Trophoblast cell (in vitro differentiated cells and primary cell): ENCODE data around the gene FKBP5.
"Not testable (repeated sequence)": the region's sequence is repeated elsewhere in the genome, so short reads cannot be mapped to it uniquely, and the experiment has no call there.

ENCODE experiments used
- DNase-seq, 2 donors: peaks; one replicate each; pipeline ENCODE4 v3.0.0-alpha.2; 2016
- H2AFZ ChIP-seq: 2 replicates; pipeline ENCODE4 v1.6.1; 2013; ENCODE audit warnings: low read length, moderate library complexity, mild to moderate bottlenecking; ENCODE audit not compliant: insufficient read depth, poor library complexity
- H2AK5ac ChIP-seq: 2 replicates; pipeline ENCODE4 v1.6.1; 2013; ENCODE audit warnings: mild to moderate bottlenecking, low read length
- H2BK120ac ChIP-seq: 2 replicates; pipeline ENCODE4 v1.6.1; 2013; ENCODE audit warnings: low read length, mild to moderate bottlenecking, moderate library complexity; ENCODE audit not compliant: insufficient read depth, poor library complexity
- H2BK12ac ChIP-seq: 2 replicates; pipeline ENCODE4 v1.6.1; 2013; ENCODE audit warnings: mild to moderate bottlenecking, low read length, moderate library complexity
- H2BK5ac ChIP-seq: 2 replicates; pipeline ENCODE4 v1.6.1; 2013; ENCODE audit warnings: low read length, low read depth, moderate library complexity, mild to moderate bottlenecking; ENCODE audit not compliant: poor library complexity
- H3K14ac ChIP-seq: 2 replicates; pipeline ENCODE4 v1.6.1; 2013; ENCODE audit warnings: mild to moderate bottlenecking, low read length
- H3K18ac ChIP-seq: 2 replicates; pipeline ENCODE4 v1.6.1; 2013; ENCODE audit warnings: mild to moderate bottlenecking, low read length
- H3K23ac ChIP-seq: 2 replicates; pipeline ENCODE4 v1.6.1; 2013; ENCODE audit warnings: low read length
- H3K27ac ChIP-seq: 2 replicates; pipeline ENCODE4 v1.5.1; 2013; ENCODE audit warnings: low read depth, mild to moderate bottlenecking, inconsistent platforms, low read length, moderate library complexity
- H3K27me3 ChIP-seq: 2 replicates; pipeline ENCODE4 v1.6.1; 2013; ENCODE audit warnings: inconsistent platforms, mild to moderate bottlenecking, low read length, moderate library complexity; ENCODE audit not compliant: insufficient read depth
- H3K36me3 ChIP-seq, 2 experiments: 1 replicate in 1 of 2; 2 replicates in 1 of 2; pipeline ENCODE4 v1.6.1; 2013; ENCODE audit warnings: low read length in 2 of 2, mild to moderate bottlenecking in 2 of 2, moderate library complexity in 1 of 2; ENCODE audit not compliant: insufficient read depth in 2 of 2, control insufficient read depth in 1 of 2
- H3K4ac ChIP-seq: 2 replicates; pipeline ENCODE4 v1.6.1; 2013; ENCODE audit warnings: low read depth, mild to moderate bottlenecking, low read length, moderate library complexity
- H3K4me1 ChIP-seq, 2 experiments: 1 replicate in 1 of 2; 2 replicates in 1 of 2; pipeline ENCODE4 v1.6.1; 2013; ENCODE audit warnings: low read length in 2 of 2, mild to moderate bottlenecking in 2 of 2, moderate library complexity in 1 of 2; ENCODE audit not compliant: insufficient read depth in 2 of 2, control insufficient read depth in 1 of 2
- H3K4me2 ChIP-seq: 2 replicates; pipeline ENCODE4 v1.6.1; 2013; ENCODE audit warnings: inconsistent platforms, mild to moderate bottlenecking, low read length, moderate library complexity
- H3K4me3 ChIP-seq: 2 replicates; pipeline ENCODE4 v1.5.1; 2013; ENCODE audit warnings: mild to moderate bottlenecking, low read depth, low read length, inconsistent platforms
- H3K79me1 ChIP-seq: one replicate; pipeline ENCODE4 v1.6.1; 2013; ENCODE audit warnings: low read length
- H3K79me2 ChIP-seq: 2 replicates; pipeline ENCODE4 v1.6.1; 2013; ENCODE audit warnings: low read length, mild to moderate bottlenecking; ENCODE audit not compliant: control insufficient read depth, insufficient read depth, poor library complexity
- H3K9ac ChIP-seq: 2 replicates; pipeline ENCODE4 v1.6.1; 2013; ENCODE audit warnings: mild to moderate bottlenecking, low read length
- H3K9me3 ChIP-seq: 2 replicates; pipeline ENCODE4 v1.6.1; 2013; ENCODE audit warnings: low read depth, mild to moderate bottlenecking, control low read depth, inconsistent platforms, low read length; ENCODE audit not compliant: insufficient read depth
- H4K12ac ChIP-seq: 2 replicates; pipeline ENCODE4 v1.6.1; 2013; ENCODE audit warnings: low read depth, mild to moderate bottlenecking, low read length, moderate library complexity
- H4K8ac ChIP-seq: 2 replicates; pipeline ENCODE4 v1.6.1; 2013; ENCODE audit warnings: low read depth, mild to moderate bottlenecking, low read length, moderate library complexity
- H4K91ac ChIP-seq: one replicate; pipeline ENCODE4 v1.6.1; 2013; ENCODE audit warnings: low read depth, mild to moderate bottlenecking, low read length, moderate library complexity
- WGBS: extraction: QIAGEN DNeasy Blood & Tissue Kit; methylation state at CpG from one replicate; pipeline ENCODE4 v1.1.7; 2013; ENCODE audit warnings: missing lambda C conversion rate; ENCODE audit not compliant: insufficient read length, insufficient coverage; ENCODE audit errors: extremely low coverage; 5-methylcytosine and 5-hydroxymethylcytosine counted together

FKBP5 gene

DNA sequence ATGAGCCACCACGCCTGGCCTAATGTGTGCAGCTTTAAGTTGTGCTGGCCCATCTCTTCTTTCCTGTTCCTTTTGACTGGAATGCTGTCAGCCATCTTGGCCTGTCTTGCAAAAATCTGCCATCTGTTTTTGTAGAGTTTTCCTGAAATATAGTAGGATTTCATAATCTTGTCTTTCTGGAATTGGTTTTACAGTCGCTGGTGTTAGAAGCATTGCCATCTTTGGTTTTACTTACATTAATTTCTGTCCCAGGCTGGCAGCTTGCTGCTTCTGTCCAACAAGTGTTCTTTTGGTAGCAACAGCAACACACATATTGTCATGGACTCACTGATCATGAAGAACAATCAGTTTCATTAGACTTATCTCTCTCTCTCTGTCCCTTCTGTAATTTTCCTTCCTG lies 146.9 kb downstream of the FKBP5 start:
- no peak overlapping the region for H4K12ac ChIP-seq
- H3K27me3 ChIP-seq = no peaks in the 10 kb centered on the region
- no peak overlapping the region for H2BK12ac ChIP-seq
- H2BK120ac ChIP-seq = no peak overlapping the region
- H3K36me3 ChIP-seq = no peaks in the 10 kb centered on the region
- no peak overlapping the region for H3K14ac ChIP-seq
- DNase-seq = no peak
- WGBS = no CpG with 5 or more reads among the region's 2 CpGs
- H3K79me1 ChIP-seq = peaks cover 2% of the 10 kb centered on the region
- no peak overlapping the region for H3K23ac ChIP-seq
- no peak overlapping the region for H2BK5ac ChIP-seq
- peaks cover 3 to 4% of the 10 kb centered on the region in 2 experiments for H3K4me1 ChIP-seq
- H3K18ac ChIP-seq = no peak overlapping the region
- no peak overlapping the region for H3K4ac ChIP-seq
- no peak overlapping the region for H4K91ac ChIP-seq
- H3K79me2 ChIP-seq = no peaks in the 10 kb centered on the region
- H4K8ac ChIP-seq = no peak overlapping the region
- no peak overlapping the region for H3K9ac ChIP-seq
- no peak overlapping the region for H2AFZ ChIP-seq
- no peak overlapping the region for H2AK5ac ChIP-seq
- H3K4me2 ChIP-seq = no peak overlapping the region
- H3K9me3 ChIP-seq = no peaks in the 10 kb centered on the region
- H3K4me3 ChIP-seq = no peak overlapping the region
- no peak overlapping the region for H3K27ac ChIP-seq

DNA sequence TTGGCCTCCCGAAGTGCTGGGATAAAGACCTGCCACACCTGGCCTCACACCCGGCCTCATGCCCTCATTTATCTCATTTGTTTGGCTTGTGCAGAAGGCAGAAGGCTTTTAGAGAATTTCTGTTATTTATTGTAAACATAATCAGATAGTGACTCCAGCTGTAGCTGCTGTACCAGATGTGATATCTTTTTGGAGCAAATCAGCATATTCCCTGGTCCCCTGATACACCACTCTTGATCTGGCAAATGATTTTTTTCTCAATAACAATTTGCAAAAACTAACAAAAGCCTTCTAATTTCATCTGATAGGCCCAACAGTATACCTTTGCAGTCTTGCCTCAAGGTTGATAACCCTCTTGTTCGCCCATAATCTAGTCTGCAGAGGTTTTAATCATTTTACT lies 149.5 kb downstream of the FKBP5 start:
- no CpG with 5 or more reads among the region's 3 CpGs for WGBS
- H3K27me3 ChIP-seq = no peaks in the 10 kb centered on the region
- no peak overlapping the region for H4K91ac ChIP-seq
- H2BK12ac ChIP-seq = no peak overlapping the region
- H4K12ac ChIP-seq = no peak overlapping the region
- H3K79me1 ChIP-seq = no peaks in the 10 kb centered on the region
- no peak overlapping the region for H4K8ac ChIP-seq
- no peak overlapping the region for H3K18ac ChIP-seq
- H2BK120ac ChIP-seq = no peak overlapping the region
- H2BK5ac ChIP-seq = no peak overlapping the region
- peaks cover 0 to 4% of the 10 kb centered on the region in 2 experiments for H3K4me1 ChIP-seq
- H3K4ac ChIP-seq = no peak overlapping the region
- no peak overlapping the region for H2AK5ac ChIP-seq
- H3K23ac ChIP-seq = no peak overlapping the region
- no peak overlapping the region for H2AFZ ChIP-seq
- no peak overlapping the region for H3K14ac ChIP-seq
- H3K27ac ChIP-seq = no peak overlapping the region
- H3K9ac ChIP-seq = no peak overlapping the region
- no peaks in the 10 kb centered on the region for H3K9me3 ChIP-seq
- H3K4me2 ChIP-seq = no peak overlapping the region
- no peaks in the 10 kb centered on the region for H3K79me2 ChIP-seq
- H3K4me3 ChIP-seq = no peak overlapping the region
- peak; percentile 48 to 77 for DNase-seq
- H3K36me3 ChIP-seq = no peaks in the 10 kb centered on the region

DNA sequence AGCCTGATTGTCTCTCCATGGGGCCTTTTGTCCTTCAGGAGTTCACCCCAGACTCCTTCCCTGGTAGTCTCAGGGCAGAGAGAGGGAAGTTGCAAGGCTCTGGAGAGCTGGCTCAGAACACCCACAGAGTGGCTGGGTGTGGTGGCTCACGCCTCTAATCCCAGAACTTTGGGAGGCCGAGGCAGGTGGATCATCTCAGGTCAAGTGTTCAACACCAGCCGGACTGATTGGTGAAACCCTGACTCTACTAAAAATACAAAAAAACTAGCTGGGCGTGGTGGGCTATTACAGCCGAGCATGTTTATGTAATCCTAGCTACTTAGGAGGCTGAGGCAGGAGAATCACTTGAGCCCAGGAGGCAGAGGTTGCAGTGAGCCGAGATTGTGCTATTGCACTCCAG lies 152.9 kb downstream of the FKBP5 start:
- not testable (repeated sequence) for H3K27ac ChIP-seq, H3K27me3 ChIP-seq, H2BK12ac ChIP-seq, H2BK5ac ChIP-seq, H2AFZ ChIP-seq, H3K79me2 ChIP-seq, H3K4me3 ChIP-seq, H3K14ac ChIP-seq, H4K12ac ChIP-seq, H3K23ac ChIP-seq, H4K91ac ChIP-seq, H3K36me3 ChIP-seq, H3K18ac ChIP-seq, H3K79me1 ChIP-seq, H3K4me2 ChIP-seq, H3K4me1 ChIP-seq, H4K8ac ChIP-seq, H2BK120ac ChIP-seq, H2AK5ac ChIP-seq, H3K9ac ChIP-seq, DNase-seq, H3K4ac ChIP-seq, H3K9me3 ChIP-seq
- WGBS = no CpG with 5 or more reads among the region's 6 CpGs

DNA sequence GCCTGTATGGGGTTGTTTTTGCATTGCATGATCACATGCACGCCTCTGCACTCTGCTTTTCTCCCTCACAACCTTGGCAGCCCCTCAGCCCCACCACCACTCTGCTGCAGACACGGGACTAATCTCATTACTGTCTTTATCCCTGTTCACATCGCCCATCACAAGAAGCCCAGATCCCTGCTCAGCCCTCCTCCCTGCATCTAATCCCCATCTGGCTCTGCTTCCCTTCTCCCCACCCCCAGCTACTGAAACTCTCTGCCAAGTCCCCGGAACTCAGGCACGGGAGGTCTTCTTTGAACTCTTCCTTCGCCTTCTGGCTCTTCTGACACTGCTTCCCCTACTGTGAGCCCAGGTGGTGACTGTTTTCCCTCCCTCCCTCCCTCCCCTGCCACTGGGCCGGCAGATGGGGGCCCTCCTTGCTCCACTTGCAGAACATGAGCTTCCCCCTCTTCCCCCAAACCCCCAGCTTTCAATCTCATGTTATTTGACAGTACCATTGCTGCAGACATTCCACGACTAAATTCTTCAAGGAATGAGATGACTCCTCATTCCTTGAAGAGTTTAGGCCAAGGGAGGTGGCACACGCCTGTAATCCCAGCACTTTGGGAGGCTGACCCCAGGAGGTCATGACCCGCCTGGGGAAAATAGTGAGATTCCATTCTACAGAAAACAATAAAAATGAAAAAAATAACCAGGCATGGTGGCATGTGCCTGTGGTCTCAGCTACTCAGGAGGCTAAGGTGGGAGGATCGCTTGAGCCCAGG lies 154.1 kb downstream of the FKBP5 start:
- DNase-seq = peak; percentile 40 to 80
- WGBS = no CpG with 5 or more reads among the region's 11 CpGs

More for the DNA sequence above, 154.1 kb downstream of the FKBP5 start:
- H3K23ac ChIP-seq = no peak overlapping the region
- H3K79me1 ChIP-seq = no peaks in the 10 kb centered on the region
- H3K4me1 ChIP-seq = peaks cover 0 to 5% of the 10 kb centered on the region in 2 experiments
- H3K9ac ChIP-seq = no peak overlapping the region
- no peak overlapping the region for H2BK12ac ChIP-seq
- no peak overlapping the region for H3K4me2 ChIP-seq
- no peak overlapping the region for H3K27ac ChIP-seq
- no peak overlapping the region for H3K4ac ChIP-seq
- H2BK120ac ChIP-seq = no peak overlapping the region
- H4K12ac ChIP-seq = no peak overlapping the region
- no peak overlapping the region for H2AK5ac ChIP-seq
- H2BK5ac ChIP-seq = no peak overlapping the region
- H2AFZ ChIP-seq = no peak overlapping the region
- no peak overlapping the region for H3K4me3 ChIP-seq
- H3K14ac ChIP-seq = no peak overlapping the region
- H3K27me3 ChIP-seq = no peaks in the 10 kb centered on the region
- H3K18ac ChIP-seq = no peak overlapping the region
- no peak overlapping the region for H4K8ac ChIP-seq
- no peaks in the 10 kb centered on the region for H3K36me3 ChIP-seq
- no peaks in the 10 kb centered on the region for H3K79me2 ChIP-seq
- no peak overlapping the region for H4K91ac ChIP-seq
- H3K9me3 ChIP-seq = no peaks in the 10 kb centered on the region
